ENCODE data around the gene PARVG.

The PARVG gene

DNA sequence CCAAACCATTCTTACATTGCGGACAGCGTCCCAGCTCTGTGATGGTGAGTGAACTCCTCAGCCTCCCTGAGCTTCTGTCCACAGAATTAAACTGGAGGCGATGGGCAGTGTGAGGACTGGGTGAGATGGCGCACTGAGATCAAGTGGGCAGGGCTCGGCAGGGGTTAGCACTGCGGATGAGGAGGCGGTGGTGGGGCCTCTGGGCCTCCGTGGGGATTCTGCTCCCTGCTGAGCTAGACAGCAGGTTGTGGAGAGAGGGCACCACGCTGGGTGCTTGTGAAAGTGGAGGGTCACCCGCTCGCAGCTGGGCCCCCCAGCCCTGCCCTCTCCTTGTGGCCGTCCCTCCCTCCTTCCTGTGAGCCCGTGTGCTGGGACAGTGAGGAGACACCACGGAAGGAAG lies 25.6 kb upstream of the PARVG start:
- no peak for DNase-seq

- DNase-seq = no peak
Measured at GRCh38 chr22:44157916-44158618, 22.7 kb upstream of the PARVG start.

DNA sequence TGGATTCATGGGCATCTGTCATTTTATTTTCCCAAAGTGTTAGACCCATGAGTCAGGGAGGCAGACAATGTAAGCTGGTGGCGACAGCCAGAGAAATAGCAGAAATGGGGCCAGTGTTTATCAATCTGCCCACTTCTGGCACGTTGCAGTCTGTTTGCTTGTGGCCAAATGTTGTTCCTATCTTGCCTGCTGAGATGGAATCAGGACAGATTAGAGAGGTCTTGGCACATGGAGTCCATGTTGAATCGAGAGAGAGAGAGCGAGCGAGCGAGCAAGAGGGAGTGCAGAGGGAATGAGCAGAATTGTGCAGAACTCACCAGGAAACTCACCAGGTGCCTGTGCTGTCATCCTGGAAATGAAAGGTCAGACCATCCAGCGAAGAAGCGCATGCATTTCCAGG lies 21.9 kb upstream of the PARVG start:
- DNase-seq = no peak

DNA sequence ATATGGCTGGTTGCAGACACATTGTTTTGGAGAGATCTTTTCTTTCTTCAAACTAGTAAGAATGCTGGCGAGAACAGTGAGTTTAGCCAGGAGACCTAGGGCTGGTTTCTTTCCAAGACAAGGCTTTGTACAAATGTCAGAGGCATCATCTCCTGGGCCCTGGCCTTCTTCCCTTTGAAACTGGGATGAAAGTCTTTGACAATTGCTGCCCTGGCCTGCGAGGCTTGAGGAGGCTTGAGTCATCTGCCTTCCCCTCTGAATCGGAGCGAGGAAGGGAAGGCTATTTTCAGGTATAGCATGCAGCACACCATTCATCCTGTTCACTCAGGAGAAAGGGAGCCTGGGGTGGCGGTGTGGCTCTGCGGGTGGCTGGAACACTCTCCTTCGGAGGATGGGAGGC lies 21.5 kb upstream of the PARVG start:
- DNase-seq = no peak

- no peak for DNase-seq
Measured at GRCh38 chr22:44159811-44160210, 20.9 kb upstream of the PARVG start.

DNA sequence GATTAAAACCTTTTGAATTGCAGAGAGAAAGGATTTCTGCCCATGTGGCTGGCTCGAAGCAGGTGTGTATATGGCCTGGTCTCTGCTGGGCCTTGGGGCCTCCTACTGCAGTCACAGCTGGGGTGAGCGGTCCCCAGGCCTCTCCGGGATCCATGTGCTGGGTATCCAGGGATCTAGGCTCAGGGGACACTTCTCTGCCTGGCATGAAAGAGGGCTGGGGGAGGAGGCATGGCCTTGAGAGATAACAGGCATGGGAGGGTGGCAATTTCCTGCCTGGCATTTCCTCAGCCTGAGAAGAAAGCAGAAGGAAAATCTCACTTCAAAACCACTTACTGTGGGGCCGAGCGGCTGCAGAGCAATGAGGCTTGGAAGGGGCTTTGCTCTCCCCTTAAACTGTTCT lies 20.3 kb upstream of the PARVG start:
- DNase-seq = no peak

- no peak for DNase-seq
Measured at GRCh38 chr22:44161673-44162072, 19.1 kb upstream of the PARVG start.

- no peak for DNase-seq
Measured at GRCh38 chr22:44162960-44163359, 17.8 kb upstream of the PARVG start.

- no peak for DNase-seq
Measured at GRCh38 chr22:44163536-44163935, 17.2 kb upstream of the PARVG start.

DNA sequence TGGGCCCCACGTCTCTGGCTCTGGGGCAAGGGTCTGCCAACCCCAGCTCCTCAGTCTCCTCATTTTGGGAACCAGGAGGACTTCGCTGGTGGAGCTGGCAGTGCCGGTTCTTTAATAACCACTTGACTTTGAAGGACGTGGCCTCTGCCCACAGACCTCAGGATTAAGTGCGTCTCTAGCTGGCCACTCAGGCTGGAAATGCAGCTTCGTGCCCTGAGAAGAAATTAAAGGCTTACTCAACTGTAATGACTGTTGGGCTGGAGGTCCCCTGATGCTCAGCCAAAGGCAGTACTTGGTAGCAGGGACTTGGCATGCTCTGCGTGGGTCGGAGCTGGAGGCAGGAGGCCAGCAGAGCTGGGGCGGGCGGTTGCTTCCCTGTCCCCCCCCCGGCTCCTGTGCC lies 16.7 kb upstream of the PARVG start:
- no peak for DNase-seq

GRCh38 chr22:44165286-44165874 lies 15.3 kb upstream of the PARVG start:
- no peak for DNase-seq

- DNase-seq = no peak
Measured at GRCh38 chr22:44166498-44167276, 14.0 kb upstream of the PARVG start.

DNA sequence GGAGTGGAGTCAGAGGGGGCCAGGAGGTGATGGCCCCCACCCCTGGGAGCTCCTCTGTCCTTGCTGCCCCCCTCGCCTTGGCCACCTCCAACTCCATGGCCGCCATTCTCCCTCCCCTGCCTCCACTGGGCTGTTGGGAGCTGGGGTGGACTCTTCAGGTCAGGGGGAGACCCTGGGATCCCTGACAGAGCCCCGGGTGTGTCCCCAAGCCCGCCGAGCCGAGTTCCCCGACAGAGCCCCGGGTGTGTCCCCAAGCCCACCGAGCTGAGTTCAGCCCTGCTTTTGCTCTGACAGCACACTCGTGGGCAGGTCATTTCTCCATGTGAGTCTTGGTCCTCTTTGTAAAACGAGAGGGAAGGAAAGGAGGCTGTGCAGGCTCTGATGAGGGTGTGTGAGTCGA lies 13.2 kb upstream of the PARVG start:
- no peak for DNase-seq

GRCh38 chr22:44168206-44168605 lies 12.5 kb upstream of the PARVG start:
- DNase-seq = no peak

DNA sequence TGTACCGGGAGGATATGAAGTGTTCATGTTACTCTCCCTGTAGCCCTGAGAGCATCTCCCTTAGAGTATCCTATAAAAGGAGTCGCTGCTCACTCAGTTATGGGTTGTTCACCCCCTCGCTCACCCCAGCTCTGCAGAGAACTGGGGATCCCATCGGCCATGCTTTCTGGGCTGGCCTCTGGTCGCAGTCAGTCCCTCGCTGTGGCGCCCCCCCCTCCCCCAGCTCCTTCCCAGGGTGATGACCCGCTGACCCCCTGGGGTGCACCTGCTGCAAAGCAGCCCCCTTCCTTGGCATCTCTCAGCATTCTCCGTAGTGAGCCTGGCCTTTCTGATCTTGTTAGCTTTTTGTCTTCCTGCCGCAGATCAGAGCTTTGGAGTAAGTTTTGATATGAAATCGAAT lies 10.3 kb upstream of the PARVG start:
- DNase-seq = no peak

DNA sequence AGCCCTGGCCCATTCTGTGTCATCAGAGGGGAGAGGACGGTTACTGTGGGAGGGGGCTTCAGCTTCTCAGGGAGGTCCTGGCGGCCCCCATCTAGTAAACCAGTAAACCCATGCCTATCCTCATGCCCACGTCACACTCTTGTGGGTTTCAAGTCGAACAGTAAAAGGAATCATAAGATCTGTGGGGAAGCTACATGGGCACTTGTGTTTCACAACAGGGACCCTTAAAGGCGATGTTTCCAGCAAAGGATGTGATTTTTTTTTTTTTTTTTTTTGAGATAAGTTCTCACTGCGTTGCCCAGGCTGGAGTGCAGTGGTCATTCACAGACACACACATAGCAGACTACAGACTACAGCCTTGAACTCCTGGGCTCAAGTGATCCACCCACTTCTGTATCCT lies 9.2 kb upstream of the PARVG start:
- no peak for DNase-seq

DNA sequence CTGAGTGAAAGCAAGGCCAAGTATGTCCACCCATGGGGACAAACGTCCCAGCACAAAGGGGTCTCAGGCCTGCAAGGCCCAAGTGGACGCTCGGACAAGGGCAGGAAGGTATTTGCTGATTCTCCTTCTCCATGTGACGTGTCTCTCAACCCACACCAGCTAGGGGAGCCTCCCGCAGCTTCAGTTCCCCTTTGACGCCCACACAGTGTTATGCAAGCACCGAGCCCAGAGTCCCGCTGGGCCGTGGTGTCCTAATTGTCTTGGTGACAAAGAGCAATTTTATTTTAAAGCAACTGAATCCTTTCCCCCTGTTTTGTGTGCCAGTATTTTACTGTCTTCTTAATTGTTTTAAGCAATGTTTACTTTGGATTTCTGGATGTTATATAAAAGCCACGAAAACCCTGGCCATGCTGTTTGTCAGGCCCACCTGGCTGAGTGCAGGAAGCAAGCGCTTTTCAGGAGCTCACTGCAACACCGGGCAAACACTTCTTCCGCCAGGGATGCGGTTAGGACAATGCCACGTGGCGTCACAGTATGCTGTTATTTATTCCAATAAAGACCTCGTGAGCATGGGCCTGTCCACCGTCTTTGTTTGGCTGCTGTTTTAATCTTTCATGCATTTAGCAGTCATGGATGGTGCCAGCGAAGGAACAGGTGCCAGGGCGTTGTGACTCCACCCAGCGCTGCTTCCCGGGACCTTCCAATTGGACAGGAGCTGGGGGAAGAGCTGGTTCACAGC lies 8.2 kb upstream of the PARVG start:
- DNase-seq = peak; percentile 3

- no peak for DNase-seq
Measured at GRCh38 chr22:44173154-44173553, 7.6 kb upstream of the PARVG start.

DNA sequence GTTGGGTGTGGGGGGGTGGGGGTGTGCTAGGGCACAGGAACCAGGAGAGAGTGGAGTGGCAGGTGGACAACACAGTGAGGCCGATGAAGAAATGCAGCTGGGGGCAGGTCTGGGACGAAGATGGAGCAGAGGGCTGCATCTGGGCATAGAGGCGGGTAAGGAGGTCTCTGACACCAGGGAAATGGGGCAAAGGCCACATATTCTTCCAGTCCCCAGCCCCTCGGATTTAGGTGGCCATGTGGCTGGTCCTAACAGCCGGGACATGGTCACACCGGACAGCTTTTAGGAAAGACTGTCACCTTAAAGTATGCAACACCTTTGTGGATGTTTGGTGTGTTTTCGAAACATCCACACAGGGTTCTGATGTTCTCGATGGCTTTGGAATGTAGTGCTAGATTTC lies 5.0 kb upstream of the PARVG start:
- DNase-seq = no peak

DNA sequence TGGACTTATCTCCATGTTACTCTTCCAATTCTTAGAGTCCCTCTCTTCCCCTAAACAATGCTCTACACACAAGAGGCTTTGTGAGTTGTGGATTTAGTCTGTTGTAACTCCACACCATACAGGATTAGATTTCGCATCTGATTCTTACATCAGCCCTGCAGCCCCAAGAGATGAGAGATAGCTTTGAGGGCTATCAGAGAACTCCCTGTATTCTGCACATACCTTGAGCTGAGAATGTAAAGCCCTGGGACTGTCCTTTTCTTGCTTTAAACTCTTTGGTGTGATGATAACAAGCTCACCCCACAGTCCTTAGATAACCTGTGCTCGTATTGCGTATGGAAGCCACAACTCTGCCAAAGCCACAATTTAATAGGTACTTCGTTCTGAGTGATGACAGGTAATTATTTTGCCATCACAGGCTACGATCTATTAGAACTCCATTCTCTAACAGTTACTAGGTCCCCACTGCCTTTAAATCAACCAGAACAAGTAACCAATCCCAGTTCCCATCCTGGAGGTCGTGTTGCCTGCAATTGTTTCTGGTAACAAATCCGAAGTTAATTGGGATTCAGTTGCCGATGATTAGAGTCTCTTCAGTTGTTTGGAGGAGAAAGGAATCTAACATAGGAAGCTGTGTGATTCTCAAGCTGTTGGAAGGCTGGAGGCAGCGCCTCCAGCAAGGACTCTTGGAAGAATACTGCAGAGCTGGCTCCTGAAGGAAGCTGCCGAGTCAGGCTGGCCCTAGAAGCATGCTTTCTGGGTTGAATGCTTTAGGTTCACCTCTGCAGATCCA lies 1.3 kb upstream of the PARVG start:
- DNase-seq = no peak

DNA sequence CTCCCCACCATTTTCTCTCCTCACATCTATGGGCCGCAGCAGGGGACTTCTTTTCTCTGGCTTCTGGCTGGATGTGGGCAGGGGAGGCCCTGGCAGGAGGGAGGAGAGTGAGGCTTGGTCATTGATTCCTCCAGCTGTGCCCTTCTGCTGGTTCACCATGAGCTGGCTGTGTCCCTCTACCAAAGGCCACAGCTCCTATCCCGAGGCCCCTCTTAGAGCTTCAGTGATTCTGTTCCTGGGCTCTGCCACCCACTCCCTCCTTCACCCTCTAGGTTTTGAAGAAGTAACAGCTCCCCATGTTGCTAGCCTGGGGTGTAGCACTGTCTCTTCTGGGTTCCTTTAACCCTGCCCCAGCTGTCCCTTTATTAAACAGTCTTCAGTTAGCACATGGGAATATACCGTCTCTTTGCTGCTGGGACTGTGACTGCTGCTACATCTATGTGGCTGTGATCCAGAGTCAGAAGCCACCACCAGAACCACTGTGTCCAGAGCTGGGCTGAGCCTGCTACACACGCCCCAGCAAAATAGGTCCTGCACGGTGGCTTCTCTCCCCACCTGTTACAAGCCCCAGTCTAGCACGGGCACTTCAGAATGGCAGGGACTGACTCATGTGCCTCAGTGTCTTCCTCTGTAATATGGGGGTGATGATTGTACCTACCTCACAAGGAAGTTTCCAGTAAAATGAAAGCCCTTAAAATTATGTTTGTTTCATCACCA lies 578 bp upstream of the PARVG start:
- DNase-seq = no peak

All from NCI-H1105 treated with DMSO at 0.1 percent for 48 hours (cell line).